Astrocyte of the cerebellum (primary cell): Measurements from ENCODE around the gene RAPGEF5.

ENCODE experiments used
- DNase-seq: peaks from one replicate; pipeline ENCODE4 v3.0.0-alpha.2; 2011; ENCODE audit warnings: low read depth
- H3K4me3 ChIP-seq: 2 replicates; pipeline ENCODE4 v1.5.1; 2011; ENCODE audit warnings: mild to moderate bottlenecking, low read depth, low read length, moderate library complexity
- CTCF ChIP-seq: IDR thresholded peaks from 2 replicates; pipeline ENCODE4 v1.5.1; 2012; ENCODE audit warnings: low read length, low read depth, moderate library complexity, mild to moderate bottlenecking; ENCODE audit errors: missing control alignments
- in situ Hi-C: cut with HindIII; loops from 2 replicates; pipeline ENCODE4 v1.10.0; 2017; ENCODE audit warnings: low sequenced_read_pairs

The RAPGEF5 gene

GRCh38 chr7:22194658-22195273 is 162.2 kb downstream of the RAPGEF5 start:
- H3K4me3 ChIP-seq = no peak overlapping the region
- TF ChIP-seq CTCF = no peak
- DNase-seq = no peak
- in situ Hi-C loops = no loop called here

GRCh38 chr7:22193450-22193983 is 163.4 kb downstream of the RAPGEF5 start:
- peak; percentile 18 for DNase-seq
- in situ Hi-C loops = no loop called here
- TF ChIP-seq CTCF = no peak
- H3K4me3 ChIP-seq = peak overlapping the region; percentile 36

GRCh38 chr7:22192801-22193200 is 164.2 kb downstream of the RAPGEF5 start:
- no peak for TF ChIP-seq CTCF
- no peak for DNase-seq
- in situ Hi-C loops = no loop called here
- no peak overlapping the region for H3K4me3 ChIP-seq

GRCh38 chr7:22190736-22191135 is 166.2 kb downstream of the RAPGEF5 start:
- no peak for DNase-seq
- TF ChIP-seq CTCF = no peak
- H3K4me3 ChIP-seq = no peak overlapping the region
- in situ Hi-C loops = no loop called here

- TF ChIP-seq CTCF = no peak
- DNase-seq = no peak
- in situ Hi-C loops = no loop called here
- no peak overlapping the region for H3K4me3 ChIP-seq
Observed at GRCh38 chr7:22189741-22190140, 167.2 kb downstream of the RAPGEF5 start.

- no peak overlapping the region for H3K4me3 ChIP-seq
- TF ChIP-seq CTCF = no peak
- DNase-seq = no peak
- in situ Hi-C loops = no loop called here
Observed at GRCh38 chr7:22189230-22189629, 167.7 kb downstream of the RAPGEF5 start.
